Glutamatergic neuron (in vitro differentiated cells): ENCODE measurements around the gene OVOL1. TPM values are rescaled to one million over a fixed set of nuclear protein-coding genes. Genes with fewer than 3 reads are reported as not detected.

Source experiments
- DNase-seq: peaks from one replicate; pipeline ENCODE4 v3.0.0; 2022
- H3K27ac Mint-ChIP-seq: one replicate; pipeline ENCODE4 v1.8.0; 2020; ENCODE audit warnings: mild to moderate bottlenecking, mixed read lengths, inconsistent platforms; ENCODE audit not compliant: unreplicated experiment
- H3K27me3 Mint-ChIP-seq: one replicate; pipeline ENCODE4 v1.8.0; 2020; ENCODE audit warnings: mild to moderate bottlenecking, moderate library complexity, mixed read lengths, inconsistent platforms; ENCODE audit not compliant: unreplicated experiment
- H3K36me3 Mint-ChIP-seq: one replicate; pipeline ENCODE4 v1.8.0; 2020; ENCODE audit warnings: mild to moderate bottlenecking, mixed read lengths, inconsistent platforms; ENCODE audit not compliant: unreplicated experiment
- H3K4me1 Mint-ChIP-seq: one replicate; pipeline ENCODE4 v1.8.0; 2020; ENCODE audit warnings: mild to moderate bottlenecking, low read depth, mixed read lengths, inconsistent platforms; ENCODE audit not compliant: unreplicated experiment
- H3K4me3 Mint-ChIP-seq: one replicate; pipeline ENCODE4 v1.8.0; 2020; ENCODE audit warnings: mild to moderate bottlenecking, mixed read lengths, inconsistent platforms; ENCODE audit not compliant: unreplicated experiment
- H3K9me3 Mint-ChIP-seq: one replicate; pipeline ENCODE4 v1.8.0; 2020; ENCODE audit warnings: mild to moderate bottlenecking, moderate library complexity, mixed read lengths, inconsistent platforms; ENCODE audit not compliant: unreplicated experiment
- total RNA-seq: library from RNA; stranded (reverse); fragmentation: NEBNext Ultra II Directional; extraction: Animal tissue kit (Norgen Biotek cat#: 25700); gene quantifications from one replicate; pipeline ENCODE4 v1.2.1, GENCODE V29; 2021; ENCODE audit not compliant: unreplicated experiment
- TF ChIP-seq, protein P1 (sequence below): fragments of 200-600 bp; sonication (generic); IDR thresholded peaks from one replicate; pipeline ENCODE4 v1.5.0; 2021; ENCODE audit not compliant: partially characterized antibody, unreplicated experiment

The OVOL1 gene
- total RNA-seq, 1 donor from 2014 or later: not detected

- Mint-ChIP-seq H3K9me3 (peaks cover 2% of the 10 kb centered on the region), H3K27me3 (peaks cover 7% of the 10 kb centered on the region), H3K36me3 (peaks cover 4% of the 10 kb centered on the region), H3K4me3 (no peak overlapping the region), H3K4me1 (no peaks in the 10 kb centered on the region), H3K27ac (no peak overlapping the region)
- TF ChIP-seq, protein P1, sequence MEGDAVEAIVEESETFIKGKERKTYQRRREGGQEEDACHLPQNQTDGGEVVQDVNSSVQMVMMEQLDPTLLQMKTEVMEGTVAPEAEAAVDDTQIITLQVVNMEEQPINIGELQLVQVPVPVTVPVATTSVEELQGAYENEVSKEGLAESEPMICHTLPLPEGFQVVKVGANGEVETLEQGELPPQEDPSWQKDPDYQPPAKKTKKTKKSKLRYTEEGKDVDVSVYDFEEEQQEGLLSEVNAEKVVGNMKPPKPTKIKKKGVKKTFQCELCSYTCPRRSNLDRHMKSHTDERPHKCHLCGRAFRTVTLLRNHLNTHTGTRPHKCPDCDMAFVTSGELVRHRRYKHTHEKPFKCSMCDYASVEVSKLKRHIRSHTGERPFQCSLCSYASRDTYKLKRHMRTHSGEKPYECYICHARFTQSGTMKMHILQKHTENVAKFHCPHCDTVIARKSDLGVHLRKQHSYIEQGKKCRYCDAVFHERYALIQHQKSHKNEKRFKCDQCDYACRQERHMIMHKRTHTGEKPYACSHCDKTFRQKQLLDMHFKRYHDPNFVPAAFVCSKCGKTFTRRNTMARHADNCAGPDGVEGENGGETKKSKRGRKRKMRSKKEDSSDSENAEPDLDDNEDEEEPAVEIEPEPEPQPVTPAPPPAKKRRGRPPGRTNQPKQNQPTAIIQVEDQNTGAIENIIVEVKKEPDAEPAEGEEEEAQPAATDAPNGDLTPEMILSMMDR: no peak
- no peak for DNase-seq
These were observed 9.0 kb upstream of the OVOL1 start for GRCh38 chr11:65777821-65778361.

GRCh38 chr11:65778431-65778900 is 8.4 kb upstream of the OVOL1 start:
- Mint-ChIP-seq H3K4me1 (no peaks in the 10 kb centered on the region), H3K36me3 (peaks cover 4% of the 10 kb centered on the region), H3K4me3 (no peak overlapping the region), H3K27me3 (peaks cover 7% of the 10 kb centered on the region), H3K27ac (no peak overlapping the region), H3K9me3 (peaks cover 3% of the 10 kb centered on the region)
- TF ChIP-seq, protein P1: no peak
- no peak for DNase-seq

DNA sequence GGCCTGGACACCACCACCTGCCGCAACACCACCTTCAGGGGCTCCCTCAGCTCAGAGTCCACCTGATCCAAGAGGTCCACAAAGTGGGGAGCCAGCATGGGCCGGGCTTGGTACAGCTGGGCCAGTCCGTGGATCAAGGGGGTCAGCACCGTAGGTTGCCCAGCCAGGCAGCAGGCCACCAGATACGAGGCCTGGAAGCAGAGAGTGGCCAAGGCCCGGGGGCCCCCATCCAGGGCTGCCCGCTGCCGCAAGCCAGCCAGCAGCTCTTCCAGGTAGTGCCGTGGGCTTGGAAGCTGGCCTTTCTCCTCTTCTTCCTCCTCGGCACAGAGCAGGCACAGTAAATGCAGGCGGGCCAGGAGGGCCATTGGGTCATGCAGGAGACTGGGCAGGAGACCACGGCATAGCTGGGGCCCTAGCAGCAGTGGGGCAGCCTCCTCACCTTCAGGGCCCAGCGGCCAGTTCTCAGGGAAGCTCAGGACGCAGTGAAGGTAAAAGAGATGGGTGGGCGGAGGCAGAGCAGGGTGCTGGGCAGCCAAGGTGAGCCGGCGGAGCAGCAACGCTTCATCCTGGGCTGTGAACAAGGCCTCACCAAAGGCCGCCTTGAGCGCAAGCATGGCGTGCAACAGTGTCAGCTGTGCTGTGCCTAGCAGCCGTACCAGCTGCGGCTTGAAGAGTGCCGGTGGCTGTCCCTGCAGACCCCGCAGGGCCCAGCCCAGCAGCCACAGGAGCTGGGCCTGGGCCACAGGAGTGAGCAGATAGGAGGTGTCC is 7.8 kb upstream of the OVOL1 start:
- peaks cover 3% of the 10 kb centered on the region for H3K9me3 Mint-ChIP-seq
- no peak for DNase-seq
- no peak overlapping the region for H3K27ac Mint-ChIP-seq
- peaks cover 2% of the 10 kb centered on the region for H3K4me1 Mint-ChIP-seq
- H3K36me3 Mint-ChIP-seq: peaks cover 9% of the 10 kb centered on the region
- TF ChIP-seq, protein P1: no peak
- peaks cover 8% of the 10 kb centered on the region for H3K27me3 Mint-ChIP-seq
- peak overlapping the region; percentile 55 for H3K4me3 Mint-ChIP-seq

GRCh38 chr11:65779669-65779918 is 7.3 kb upstream of the OVOL1 start:
- H3K9me3 Mint-ChIP-seq: peaks cover 3% of the 10 kb centered on the region
- TF ChIP-seq, protein P1: no peak
- H3K27me3 Mint-ChIP-seq: peaks cover 8% of the 10 kb centered on the region
- H3K4me3 Mint-ChIP-seq: peak overlapping the region; percentile 11
- DNase-seq: no peak
- no peak overlapping the region for H3K27ac Mint-ChIP-seq
- peaks cover 9% of the 10 kb centered on the region for H3K36me3 Mint-ChIP-seq
- H3K4me1 Mint-ChIP-seq: peaks cover 2% of the 10 kb centered on the region
